SU-DHL-6 (cell line): ENCODE measurements around the gene CLTC.

Experiments used
- EZH2phosphoT487 ChIP-seq: fragments of 200-600 bp; sonication (generic), shearing (Covaris generic); conservative IDR thresholded peaks from 2 replicates; pipeline ENCODE4 v1.6.1; 2018; ENCODE audit warnings: mild to moderate bottlenecking, antibody characterized with exemption, low read length, moderate library complexity, mixed read lengths
- TF ChIP-seq, protein P1 (sequence below): fragments of 200-600 bp; sonication (generic); IDR thresholded peaks from one replicate; pipeline ENCODE4 v1.5.1; 2017; ENCODE audit warnings: antibody characterized with exemption, mild to moderate bottlenecking, low read length, moderate library complexity; ENCODE audit not compliant: insufficient read depth, poor library complexity, severe bottlenecking

DNA sequence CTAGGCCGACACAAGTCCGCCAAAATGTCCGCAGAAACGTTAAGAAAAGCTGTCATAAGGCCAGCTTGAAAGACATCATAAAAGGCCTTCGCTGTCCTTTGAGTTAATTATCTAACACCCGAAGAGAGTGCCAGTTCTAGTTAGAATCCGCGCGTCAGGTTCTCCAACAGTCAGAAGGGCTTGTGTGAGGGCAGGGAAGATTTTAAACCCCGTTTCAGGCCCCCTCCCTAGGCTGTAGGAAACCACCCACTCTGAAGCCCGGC lies 729 bp upstream of the CLTC start:
- TF ChIP-seq, protein P1, sequence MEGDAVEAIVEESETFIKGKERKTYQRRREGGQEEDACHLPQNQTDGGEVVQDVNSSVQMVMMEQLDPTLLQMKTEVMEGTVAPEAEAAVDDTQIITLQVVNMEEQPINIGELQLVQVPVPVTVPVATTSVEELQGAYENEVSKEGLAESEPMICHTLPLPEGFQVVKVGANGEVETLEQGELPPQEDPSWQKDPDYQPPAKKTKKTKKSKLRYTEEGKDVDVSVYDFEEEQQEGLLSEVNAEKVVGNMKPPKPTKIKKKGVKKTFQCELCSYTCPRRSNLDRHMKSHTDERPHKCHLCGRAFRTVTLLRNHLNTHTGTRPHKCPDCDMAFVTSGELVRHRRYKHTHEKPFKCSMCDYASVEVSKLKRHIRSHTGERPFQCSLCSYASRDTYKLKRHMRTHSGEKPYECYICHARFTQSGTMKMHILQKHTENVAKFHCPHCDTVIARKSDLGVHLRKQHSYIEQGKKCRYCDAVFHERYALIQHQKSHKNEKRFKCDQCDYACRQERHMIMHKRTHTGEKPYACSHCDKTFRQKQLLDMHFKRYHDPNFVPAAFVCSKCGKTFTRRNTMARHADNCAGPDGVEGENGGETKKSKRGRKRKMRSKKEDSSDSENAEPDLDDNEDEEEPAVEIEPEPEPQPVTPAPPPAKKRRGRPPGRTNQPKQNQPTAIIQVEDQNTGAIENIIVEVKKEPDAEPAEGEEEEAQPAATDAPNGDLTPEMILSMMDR: no peak
- TF ChIP-seq EZH2phosphoT487: no peak
